ENCODE measurements around the gene KLHL15.
"Not testable (repeated sequence)": the region's sequence is repeated elsewhere in the genome, so short reads cannot be mapped to it uniquely, and the experiment has no call there.

The KLHL15 gene

DNA sequence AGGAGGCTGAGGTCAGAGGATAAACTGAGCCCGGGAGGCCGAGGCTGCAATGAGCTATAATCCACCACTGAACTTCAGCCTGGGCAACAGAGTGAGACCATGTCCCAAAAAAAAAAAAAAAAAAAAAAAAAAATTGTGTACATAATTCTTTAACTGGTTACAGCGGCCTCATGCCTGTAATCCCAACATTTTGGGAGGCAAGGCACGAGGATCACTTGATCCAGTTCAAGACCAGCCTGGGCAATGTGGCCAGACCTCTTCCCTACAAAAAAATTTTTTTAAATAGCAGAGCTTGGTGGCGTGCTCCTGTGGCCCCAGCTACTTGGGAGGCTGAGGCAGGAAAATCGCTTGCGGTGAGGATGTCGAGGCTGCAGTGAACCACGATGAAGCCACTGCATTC, 9.3 kb downstream of the KLHL15 start:
- no peak for DNase-seq

DNA sequence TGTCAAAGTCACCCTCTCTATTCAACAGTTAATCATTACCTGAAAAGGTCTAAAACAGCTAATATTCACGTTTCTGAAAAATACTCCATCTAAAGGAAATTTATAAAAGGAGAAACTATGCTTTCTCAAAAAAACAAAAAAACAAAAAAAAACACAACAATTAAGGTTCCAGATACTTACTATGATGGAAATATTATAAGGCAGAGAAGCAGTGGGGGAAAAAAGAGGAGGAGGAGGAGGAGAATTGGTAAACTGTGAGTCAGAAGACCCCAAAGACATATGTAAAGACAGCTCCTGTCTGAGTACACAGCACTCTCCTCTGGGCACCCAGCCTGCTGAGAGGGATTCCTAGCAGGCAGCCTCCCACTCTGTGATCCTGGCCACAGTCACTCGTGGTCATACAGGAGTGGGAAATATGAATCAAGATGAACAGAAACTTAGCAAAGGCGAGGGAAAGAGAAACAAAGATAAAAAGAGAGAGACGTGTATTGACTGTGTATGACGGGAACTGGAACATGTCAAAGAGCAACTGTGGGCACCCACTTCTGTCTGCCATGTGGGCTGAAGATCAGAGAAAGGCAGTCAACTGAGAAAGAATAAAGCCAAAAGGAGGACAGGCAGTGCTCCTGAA, 12.5 kb downstream of the KLHL15 start:
- no peak for DNase-seq

DNA sequence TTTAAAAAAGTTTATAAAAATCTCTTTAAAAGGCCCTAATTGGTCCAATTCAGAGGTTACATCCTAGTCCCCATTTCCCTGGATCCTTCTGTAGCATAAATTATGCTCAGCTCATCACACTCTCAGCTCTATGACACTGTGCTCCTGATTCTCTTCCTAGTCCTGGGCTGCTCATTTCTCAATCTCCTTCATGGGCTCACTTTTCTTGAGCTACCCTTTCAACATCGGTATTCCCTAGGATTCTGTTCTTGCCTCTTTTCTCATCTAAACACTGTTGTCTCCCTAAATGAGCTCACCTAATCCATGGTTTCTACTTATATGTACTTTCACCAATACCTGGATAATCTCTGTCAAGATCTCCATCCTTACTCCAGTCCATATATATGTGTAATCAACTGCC, 14.7 kb downstream of the KLHL15 start:
- no peak for DNase-seq

DNA sequence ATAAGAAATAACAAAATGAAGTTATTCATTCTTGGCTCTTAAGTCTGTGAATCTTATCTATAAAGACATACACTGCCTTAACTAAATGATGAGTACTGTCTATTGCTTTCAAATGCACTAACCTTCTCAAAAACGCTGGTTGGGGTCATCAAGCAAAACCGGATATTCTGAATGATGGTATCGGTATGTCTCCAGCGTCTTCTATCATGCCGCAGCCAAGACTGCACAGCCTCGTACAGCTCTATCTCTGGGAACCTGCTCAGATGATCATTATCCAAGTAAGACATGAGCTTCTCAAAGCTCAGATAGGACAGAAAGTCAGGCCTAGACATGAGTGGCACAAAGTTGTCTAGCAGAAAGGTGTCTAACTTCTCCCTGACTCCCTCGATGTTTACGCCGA, 21.1 kb downstream of the KLHL15 start:
- no peak for DNase-seq

DNA sequence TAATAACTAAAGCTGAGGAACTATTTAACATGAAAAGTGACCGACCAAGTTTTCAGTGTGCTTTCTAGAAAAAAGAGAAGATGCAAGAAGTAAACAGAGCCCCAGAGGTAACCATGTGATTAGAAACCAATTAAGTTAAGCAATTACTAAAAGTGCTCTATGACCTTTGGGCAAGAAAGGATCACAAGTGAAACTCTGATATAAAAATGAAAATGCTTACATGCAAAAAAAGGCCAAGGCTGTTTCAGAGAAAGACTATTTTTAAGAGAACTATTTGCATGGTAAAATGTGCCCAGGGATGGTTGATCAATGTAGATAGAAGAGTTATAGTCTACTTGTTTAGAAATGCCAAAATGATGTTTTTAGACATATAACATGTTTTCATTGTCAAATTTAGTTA, 22.0 kb downstream of the KLHL15 start:
- DNase-seq = no peak

DNA sequence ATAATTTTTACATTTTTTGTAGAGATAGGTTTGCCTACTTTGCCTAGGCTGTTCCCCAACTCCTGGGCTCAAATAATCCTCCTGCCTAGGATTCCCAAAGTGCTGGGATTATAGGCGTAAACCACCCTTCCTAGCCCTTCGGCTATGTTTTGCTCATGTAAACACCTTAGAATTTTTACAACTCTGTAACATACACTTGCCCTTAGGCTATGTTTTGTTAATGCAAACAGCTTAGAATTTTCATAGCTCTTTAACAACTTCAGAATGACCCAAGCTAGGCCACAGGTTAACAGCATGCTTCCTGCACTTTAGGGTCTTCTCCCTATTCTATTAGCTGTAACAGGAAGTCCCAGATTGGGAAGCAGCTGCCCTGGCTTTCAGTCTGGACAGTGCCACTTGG, 24.2 kb downstream of the KLHL15 start:
- DNase-seq = no peak

DNA sequence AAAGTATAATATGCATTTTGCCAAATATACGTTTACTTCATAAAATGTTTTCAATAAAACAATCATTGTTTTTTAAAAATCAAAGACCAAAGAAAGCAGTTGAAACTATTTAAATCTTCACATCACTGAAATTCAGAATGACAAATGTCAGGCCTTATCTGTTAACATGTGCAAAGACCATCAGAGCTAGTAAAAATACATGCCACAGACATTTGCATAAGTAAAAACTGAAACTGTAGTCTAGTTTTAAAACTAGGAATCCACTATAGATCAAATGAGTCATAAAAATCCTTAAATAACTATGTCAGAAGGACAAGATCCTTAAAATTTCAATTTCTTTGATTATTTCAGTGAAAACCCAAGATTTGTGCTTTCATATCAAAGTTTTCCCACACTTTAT, 24.8 kb downstream of the KLHL15 start:
- DNase-seq = no peak

DNA sequence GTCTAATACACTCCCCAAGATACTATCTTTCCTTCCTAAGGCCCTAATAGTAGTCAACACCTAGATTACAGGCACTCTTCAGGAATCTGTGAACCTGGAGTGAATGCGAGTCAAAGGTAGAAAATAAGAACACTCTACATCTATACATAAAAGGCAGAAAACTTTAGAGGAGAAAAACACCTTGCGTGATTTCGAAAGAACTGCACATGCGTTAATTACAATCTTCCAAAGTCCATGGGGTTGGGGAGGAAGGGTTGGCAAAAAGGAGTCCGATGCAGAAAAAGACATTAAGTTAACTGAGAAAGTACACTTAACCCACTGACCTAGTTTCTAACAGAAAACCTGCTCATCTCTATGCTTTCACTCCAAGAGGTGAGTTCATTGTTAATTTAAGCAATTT, 27.3 kb downstream of the KLHL15 start:
- DNase-seq = no peak

DNA sequence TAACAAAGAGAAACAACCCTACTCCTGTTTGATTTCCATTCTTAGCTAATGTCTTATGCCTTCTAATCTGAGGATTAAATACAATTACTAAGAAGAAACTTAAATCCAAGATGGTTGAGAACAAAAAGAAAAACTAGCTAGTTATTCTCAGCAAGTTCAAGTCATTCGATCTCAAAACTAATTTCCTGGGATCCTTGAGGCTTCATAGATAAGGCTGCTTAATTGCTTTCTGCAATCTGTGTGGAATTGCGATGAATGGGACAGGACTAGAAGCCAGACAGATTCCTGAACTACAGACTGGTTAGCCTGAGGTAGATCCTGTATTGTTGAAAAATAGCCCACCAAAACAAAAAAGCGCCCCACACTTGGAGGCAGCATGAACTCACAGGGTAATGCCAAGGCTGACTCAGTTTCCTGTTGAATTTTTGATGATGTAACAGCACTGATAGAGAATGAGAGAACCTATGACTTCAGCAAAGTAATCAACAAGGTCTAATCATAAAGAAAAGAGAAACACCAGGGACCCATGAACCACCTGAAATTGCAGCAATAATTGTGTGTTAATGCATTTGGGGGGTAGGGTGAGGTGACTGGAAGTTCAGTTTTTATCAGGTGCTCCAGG, 33.9 kb downstream of the KLHL15 start:
- DNase-seq = no peak

DNA sequence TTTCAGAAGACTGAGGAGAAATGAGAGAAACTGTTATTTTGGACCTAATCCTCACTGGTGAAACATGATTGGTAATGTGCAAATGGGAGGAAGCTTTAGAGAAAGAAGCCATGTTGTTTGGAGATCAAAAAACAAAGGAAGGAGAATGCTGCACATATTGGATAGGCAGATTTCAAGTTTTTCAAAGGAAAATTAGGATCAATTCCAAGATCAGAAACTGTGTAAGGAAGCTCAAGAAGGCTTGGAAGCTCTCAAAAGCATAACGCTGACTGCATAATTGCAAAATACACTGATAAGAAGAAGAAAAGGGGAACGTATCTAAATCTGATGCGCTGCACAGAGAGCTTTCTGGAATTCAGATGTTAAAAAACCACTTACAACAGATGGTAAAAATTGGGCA, 34.6 kb downstream of the KLHL15 start:
- no peak for DNase-seq

DNA sequence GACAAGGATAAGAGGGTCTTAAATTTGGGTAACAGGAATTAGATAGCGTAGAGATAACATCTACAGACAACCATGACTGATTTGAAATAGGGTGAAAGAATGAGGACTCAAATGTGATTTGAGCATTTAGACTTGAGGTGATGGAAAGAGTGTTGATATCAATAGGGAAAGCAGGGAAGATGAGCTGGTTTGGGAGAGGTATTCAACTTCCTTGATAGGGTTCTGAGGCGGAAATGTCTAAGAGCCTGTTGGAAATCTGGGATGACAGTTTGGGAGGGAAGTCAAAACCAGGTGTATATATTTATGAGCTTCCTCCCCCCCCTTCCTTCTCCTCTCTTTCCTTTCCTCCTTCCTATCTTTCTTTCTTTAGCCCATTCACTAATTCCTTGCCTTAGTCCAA, 36.5 kb downstream of the KLHL15 start:
- DNase-seq = no peak

DNA sequence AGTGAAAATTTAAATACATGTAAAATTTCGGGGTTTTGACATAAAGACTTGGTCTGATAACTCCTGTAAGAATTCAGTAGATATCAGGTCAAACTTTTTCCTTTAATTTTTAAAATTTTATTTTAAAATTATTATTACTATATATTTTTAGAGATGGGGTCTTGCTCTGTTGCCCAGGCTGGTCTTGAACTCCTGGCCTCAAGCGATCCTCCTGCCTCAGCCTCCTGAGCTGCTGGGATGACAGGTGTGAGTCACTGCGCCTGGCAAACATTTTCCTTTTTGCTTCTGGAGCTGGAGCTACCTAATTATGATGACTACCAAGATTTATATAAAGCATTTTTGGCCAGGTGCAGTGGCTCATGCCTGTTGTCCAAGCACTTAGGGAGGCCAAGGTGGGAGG, 37.3 kb downstream of the KLHL15 start:
- no peak for DNase-seq

DNA sequence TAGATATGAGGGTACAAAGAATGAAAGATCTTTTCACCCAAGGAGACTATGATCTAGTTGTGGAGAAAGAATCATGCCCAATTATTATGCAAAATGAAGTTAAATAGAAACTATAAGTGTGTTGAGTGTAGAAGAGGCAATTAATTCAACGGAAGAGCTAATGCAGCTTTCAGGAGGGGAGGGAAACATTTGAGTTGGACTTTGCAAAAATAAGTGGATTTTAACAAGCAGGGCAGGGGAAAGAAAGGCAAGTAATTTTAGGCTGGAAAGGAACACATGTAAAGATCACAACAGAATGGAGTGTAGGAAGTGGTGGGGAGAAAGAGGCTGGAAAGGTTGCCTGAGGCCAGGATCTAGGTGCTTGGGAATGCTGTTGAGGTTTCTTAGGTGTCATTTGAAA, 44.1 kb downstream of the KLHL15 start:
- DNase-seq = no peak

DNA sequence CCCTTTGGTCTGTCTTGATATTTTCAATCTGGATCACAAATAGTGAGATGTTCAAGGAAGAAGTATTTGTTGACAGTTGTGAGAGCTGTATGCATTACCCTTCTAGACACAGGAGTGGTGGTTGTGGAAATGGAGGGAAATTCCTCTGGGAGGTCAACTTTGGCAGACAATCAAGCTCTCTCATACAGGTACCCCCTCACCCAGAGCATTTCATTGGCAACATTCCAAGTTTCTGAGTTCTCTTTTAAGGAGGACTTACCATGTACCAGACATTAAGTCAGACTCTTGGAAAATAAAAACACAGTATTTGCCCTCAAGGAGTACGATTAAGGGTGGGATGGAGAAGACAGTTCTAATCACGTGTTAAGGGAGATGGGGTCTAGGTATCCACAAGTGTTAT, 45.3 kb downstream of the KLHL15 start:
- DNase-seq = no peak

DNA sequence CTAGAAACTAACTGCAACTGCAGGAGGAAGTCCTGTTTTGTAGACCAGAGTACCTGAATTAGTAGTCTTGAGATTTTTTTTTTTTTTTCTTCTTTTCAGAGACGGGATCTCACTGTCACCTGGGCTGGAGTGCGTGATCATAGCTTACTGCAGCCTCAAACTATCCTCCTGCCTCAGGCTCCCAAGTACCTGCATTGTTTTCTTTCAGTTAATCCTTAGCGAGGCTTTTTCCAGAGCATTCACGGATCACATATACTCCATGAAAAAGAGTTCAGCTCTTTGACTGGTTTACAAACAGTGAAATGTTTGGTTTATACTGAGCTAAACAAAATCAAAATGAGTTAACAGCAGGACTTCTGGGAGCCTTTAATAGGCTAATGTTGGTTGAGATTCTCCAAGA, 45.8 kb downstream of the KLHL15 start:
- DNase-seq = no peak

DNA sequence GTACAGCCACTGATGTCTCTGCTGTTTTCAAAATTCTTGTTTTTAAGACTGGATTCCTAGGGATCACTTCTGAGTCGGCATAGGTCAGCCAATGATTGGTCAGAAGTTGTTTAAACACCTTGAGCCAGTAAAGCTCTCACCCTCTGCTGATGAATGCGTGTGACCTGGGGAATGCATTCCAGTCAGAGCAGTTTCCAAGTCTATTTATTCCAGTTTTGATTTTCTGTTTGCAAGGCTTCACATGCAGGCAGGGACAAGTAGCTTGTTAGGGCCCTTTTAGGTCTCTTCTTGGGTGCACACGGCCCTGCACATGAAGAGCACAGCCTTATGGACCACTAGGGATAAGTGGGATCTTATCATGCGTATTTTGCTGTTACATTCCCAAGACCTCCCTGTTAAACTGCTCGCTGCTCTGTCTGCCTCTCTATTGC, 47.0 kb downstream of the KLHL15 start:
- DNase-seq = no peak

DNA sequence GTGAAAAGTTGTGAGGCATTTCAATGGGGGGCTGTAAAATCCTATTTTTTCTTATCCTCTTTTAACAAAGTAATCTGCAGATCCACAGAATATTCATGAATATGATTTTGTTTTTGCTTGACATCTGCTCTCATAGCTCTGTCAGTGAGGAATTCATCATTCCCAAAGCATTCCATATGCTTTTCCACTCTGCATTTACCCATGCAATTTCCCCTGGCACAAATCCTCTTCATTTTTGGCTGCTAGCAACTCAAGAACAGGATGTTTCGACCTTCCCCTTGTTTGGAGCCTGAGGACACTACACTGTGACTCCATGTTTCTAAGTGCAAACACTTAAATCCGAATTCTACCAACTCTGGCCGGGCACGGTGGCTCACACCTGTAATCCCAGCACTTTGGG, 48.5 kb downstream of the KLHL15 start:
- peak; percentile 15 for DNase-seq

DNA sequence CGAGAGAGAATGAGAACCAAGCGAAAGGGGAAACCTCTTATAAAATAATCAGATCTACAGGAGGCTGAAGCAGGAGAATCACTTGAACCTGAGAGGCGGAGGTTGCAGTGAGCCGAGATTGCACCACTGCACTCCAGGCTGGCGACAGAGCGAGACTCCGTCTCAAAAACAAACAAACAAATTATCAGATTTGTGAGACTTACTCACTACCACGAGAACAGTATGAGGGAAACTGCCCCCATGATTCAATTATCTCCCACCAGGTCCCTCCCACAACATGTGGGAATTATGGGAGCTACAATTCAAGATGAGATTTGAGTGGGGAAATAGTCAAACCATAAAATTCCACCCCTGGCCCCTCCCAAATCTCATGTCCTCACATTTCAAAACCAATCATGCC, 61.4 kb downstream of the KLHL15 start:
- DNase-seq = not testable (repeated sequence)

DNA sequence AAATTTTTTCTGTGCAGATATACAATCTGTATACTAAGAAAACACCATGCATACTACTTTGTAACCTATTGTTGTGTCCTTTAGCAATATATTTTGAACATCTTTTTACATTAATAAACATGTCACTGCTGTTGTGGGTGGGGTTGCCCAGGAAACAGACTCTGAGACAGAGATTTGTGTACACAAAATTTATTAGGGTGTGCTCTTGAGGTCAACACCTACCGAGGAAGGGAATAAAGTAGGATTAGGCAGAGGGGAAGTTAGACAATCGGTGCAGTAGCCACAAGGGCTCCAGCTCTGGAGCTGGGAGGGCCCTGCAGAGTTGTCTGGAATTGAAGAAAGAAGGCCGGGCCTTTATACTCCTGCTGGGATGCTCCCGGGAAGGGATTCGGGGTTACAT, 62.8 kb downstream of the KLHL15 start:
- no peak for DNase-seq

DNA sequence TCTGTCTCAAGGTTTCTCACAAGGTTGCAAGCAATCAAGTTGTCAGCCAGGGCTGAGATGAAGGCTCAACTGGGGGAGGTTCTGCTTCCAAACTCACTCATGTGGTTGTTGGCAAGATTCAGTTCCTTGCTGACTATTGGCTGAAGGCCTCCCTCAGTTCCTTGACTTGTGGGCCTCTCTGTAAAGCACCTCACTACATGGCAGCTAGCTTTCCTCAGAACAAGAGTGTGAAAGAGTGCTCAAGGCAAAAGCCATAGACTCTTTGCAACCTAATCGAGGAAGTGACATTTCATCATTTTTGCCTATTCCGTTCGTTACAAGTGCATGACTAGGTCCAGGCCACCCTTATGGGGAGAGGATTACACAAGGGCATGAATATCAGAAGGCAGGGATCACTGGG, 67.2 kb downstream of the KLHL15 start:
- DNase-seq = no peak

DNA sequence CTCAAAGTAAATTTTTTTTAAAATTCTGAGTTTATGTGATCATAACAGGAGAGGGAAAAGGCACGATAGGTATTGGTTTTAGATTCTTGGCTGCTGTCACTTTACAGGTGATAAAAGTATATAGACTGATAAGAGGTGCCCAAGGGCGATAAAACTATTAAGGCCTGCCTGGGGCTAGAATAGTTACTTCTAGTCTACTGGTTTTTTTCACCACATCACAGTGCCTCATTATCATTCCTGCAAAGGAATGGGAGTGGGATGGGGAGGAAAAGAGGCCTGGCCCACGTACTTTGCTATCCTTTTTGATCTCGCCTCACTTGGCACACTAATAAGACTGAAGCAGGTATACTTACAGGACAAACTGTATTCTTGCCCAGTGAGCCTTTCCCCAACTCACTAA, 72.6 kb downstream of the KLHL15 start:
- no peak for DNase-seq

DNA sequence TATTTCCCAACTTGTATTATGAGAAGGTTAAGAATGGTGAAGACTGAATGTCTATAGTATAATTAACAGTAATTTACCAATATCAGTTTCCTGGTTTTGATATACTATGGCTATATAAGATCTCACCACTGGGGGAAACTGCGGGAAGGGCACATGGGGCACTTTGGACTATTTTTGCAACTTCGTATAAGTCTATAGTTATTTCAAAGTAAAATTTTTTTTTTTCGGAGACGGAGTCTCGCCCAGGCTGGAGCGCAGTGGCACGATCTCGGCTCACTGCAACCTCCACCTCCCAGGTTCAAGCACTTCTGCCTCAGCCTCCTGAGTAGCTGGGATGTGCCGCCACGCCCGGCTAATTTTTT, 73.1 kb downstream of the KLHL15 start:
- DNase-seq = no peak

DNA sequence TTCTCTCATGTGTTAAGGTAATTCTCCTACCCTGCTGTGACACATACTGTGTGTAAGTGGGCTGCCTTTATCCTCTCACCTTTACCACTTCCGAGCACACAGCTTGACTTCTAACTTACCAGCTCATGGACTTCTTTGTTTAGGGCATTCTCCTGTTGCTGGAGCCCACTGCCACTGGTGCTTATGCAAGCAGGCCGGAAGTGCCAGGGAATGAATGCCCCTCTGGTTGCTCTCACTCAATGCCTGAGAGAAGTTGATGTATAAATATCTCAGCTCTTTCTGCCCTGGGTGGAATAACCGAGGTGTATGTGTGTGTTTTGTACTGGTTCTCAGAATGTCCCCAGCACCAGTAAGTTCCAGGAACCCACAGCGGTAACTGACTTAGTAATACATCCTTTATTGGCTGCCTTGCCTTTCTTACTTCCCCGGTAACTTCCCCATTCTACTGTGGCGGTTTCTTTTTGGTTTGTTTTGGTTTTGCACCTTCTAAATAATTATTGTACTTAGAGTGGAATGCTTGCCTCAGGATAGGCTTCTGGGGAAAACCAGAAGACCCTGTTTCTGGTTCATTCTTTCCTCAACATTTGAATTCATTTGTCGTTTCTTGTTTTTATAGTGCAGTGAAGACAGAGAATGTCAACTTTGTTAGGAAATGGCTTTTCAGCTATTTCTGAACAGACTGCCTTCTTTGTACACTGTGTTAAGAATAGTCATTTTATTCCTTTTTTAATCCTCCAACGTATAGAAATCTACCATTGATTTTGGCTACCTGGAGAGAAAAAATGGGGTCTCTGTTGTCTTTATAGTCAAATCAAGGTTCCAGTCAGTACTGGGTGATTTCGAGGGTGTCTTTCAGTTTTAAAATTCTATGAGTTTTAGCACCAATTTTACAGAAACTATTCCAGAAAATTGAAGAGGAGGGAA, 73.7 kb downstream of the KLHL15 start:
- DNase-seq = no peak

DNA sequence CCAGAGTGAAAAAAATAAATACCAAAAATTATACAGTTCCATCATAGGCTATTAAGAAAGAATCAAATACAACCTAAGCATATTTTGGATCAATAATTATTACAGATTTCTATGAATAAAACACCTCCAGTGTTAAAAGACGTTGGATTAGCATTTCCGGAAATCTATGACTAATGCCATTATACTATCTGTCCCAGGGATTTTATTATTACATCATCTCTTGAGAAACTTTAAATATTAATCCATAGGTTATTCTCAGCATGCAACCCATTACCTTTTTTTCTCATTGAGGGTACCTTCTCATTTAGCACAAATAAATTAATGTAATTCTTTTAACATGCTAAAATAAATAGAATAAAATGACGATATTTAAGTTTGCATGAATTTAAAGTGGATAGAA, 74.6 kb downstream of the KLHL15 start:
- no peak for DNase-seq

All from NCI-H446 treated with DMSO at 0.1 percent for 48 hours (cell line).